Measurements from ENCODE around the gene RENBP.

The RENBP gene

GRCh38 chrX:153931748-153932147 is 12.7 kb downstream of the RENBP start:
- no peak for DNase-seq

- no peak for DNase-seq
Measured at GRCh38 chrX:153931151-153931550, 13.3 kb downstream of the RENBP start.

DNA sequence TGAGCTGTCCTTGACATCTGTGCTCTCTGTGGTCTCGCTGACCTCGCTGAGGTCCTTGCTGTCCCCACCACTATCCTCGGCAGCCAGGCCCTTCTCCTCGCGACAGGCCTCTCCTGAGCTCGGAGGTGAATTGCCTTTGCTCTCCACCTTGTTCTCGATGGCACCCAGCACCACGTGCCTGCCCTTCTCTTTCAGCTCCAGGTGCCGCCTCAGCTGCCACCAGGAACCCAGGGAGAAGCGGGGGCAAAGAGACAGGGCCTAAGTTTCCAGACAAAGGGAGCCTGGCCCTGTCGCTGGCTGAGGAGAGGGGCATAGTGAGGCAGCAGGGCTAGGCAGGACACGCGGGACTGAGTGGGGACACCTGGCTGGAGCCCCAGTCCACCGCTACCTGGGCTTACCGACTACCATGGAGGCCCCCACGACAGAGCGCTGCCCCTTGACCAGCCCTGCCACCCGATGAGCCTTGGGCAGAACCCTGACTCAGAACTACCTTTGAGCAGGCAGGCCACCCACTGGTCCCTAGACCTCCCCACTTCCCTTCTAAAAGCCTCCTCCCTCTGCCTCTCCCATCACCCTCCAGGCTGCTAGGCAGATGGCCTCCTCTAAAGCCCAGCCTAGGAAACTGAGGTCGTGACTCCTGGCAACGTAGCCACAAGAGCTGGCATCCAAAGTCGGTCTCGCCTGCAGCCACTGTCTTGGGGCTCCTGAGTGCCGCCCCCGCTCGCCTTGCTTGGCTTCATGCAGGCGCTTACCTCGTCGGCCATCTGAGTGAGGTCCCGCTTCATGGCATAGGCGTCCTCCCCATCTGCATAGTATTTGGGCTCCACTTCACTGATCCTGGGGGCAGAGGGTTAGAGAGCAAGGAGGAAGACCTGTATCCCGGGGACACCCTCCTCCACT is 14.2 kb downstream of the RENBP start:
- DNase-seq = no peak

GRCh38 chrX:153929576-153929975 is 14.9 kb downstream of the RENBP start:
- DNase-seq = no peak

DNA sequence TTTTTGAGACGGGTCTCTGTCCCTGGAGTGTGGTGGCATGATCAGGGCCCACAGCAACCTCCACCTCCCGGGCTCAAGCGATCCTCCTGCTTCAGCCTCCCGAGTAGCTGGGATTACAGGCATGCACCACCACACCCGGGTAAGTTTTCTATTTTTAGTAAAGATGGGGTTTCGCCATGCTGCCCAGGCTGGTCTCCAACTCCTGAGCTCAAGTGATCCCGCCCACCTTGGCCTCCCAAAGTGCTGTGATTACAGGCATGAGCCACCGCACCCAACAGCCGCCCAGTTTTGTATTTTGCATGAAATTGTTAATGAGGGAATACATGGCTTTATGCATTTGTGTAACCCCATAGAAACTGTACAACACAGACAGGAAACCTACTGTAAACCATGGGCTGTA is 15.6 kb downstream of the RENBP start:
- no peak for DNase-seq

GRCh38 chrX:153927922-153928760 is 16.3 kb downstream of the RENBP start:
- peak; percentile 97 for DNase-seq

DNA sequence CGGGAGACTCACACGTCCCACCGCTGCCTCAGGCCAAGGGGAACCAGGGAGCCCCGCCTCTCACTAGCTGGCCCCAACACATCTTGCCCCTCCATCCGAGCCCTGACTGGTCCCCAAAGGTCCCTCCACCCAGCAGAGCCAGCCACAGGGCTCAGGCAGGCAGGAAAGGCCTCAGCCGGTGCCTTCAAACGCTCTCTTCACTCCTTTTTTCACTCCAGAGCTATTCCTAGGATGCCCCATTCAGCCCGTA is 16.8 kb downstream of the RENBP start:
- DNase-seq = no peak

- DNase-seq = peak; percentile 78
Measured at GRCh38 chrX:153926858-153927671, 17.4 kb downstream of the RENBP start.

DNA sequence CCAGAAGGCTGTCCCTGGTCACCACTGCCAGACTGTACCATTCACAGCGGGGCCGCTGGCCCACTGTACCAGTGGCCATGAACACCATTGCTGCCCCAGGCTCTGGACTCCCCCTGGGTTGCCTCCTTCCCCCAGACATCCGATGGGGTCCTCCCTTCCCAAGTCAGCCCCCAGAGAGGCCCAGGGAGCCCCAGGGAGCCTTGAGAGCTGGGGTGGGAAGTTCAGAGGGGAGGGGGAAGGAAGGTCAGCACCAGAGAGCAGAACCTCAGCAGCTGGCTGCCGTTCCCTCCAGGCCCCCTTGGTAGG is 17.9 kb downstream of the RENBP start:
- no peak for DNase-seq

GRCh38 chrX:153925739-153926551 is 18.5 kb downstream of the RENBP start, which contains the start of gene ARHGAP4:
Gene ARHGAP4, minus strand, starts transcription at chrX:153926264. Its CDS starts 62 bp downstream, at chrX:153926202.
- DNase-seq = no peak

DNA sequence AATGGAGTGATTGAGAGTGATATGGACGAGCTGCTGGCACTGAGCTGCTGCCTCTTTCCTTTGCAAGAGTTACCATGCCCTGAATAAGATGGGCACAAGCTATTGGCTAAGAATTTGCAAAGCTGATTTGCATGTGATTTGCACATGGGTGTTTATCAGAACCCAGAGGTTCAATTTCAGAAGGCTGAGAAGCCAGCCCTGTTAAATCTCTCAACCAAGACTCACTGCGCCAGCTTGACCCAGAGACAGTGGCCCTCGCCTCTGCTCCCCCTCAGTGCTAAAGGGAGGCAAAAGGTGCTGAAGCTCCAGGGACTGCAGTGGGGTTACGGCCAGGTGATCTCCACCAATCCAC is 19.1 kb downstream of the RENBP start:
- no peak for DNase-seq

DNA sequence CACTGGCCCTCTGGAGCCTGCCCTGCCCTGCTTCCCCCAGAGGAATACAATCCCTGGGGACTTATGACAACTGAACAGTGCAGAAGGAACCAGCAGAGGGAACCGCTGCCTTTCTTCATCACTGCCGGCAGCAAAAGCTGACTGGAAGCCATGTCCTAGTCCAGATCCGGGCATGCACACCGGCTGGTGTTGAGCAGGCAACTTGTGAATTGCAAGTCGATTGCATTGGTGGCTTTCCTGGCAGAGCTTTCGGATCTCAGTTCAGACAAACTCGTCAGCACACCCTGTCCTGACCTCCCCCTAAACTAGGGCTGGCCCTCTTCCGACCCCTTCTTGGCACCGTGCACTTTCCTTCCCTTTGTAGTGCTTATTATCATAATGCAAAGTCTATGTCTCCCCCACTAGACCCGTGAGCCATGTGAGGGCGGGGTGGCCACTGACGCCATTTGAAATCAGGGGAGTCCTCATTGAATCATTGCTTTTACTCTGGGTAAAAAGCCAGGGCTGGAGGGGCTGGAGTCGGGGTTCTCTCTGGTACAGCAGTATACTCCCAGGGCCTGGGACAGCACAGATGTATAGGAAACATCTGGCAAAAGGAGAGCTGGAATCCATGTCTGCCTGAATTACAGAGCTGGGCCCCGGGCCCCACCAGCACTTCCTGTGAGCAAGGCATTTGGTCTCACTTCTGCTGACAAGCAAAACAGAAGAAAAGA is 20.1 kb downstream of the RENBP start:
- no peak for DNase-seq

- DNase-seq = peak; percentile 79
Measured at GRCh38 chrX:153922932-153923857, 21.2 kb downstream of the RENBP start.

- DNase-seq = peak; percentile 27
Measured at GRCh38 chrX:153921511-153922446, 22.7 kb downstream of the RENBP start.

DNA sequence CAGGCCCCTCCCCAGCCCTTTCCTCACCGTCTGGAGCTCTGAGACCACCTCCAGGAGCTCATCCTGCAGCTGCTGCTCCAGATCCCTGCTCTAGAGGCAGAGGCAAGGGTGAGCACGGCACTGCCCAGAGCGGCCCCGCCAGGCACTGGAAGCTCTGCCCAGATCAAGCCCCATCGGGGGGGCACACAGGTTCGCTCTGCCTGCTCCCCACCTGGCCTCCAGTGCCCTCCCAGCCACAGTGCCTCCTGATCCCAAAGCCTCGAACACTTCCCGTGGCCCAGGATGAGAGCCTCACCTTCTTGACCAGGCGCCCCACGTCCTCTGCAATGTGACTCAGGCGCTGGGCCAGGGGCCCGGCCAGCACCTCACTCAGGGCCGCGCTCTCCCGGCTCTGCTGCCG is 23.4 kb downstream of the RENBP start:
- DNase-seq = peak; percentile 15

DNA sequence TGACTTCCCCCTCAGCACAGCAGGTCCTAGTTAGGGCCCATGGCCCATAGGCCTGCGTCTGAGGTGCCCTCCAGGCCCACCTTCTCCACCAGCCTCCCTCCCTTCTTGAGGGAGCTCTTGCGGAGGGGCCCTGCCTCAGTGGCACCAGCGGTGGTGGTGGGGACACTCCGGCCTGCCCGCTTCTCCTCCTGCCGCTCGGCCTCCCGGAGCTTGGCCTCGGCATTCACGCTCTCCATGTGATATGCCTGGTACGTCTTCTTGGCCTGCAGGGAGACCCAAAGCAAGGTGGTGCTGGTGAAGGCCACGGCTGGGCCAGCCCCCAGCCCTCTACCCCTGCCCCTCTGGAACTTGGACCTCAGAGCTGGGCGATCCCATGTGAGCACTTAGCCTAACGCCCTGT is 23.9 kb downstream of the RENBP start:
- DNase-seq = no peak

DNA sequence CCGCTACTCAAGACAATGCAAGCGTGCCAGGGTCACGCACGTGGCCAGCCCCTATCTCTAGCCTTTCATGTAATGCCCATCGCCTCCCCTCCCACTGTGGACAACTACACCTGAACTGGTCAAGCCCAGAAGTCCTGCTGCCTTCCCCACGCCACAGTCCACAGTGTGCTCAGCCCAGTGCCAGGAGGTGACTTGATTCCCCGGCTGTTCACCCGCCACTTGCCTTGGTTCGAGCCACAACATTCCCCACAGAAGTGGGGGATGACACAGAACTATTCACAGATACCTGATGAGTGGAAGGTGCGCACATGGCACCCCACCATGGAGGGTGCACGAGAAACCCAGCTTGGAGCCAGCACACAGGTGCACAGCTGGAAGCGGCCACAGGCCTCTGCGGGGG is 25.2 kb downstream of the RENBP start:
- DNase-seq = peak; percentile 9

GRCh38 chrX:153917869-153918268 is 26.6 kb downstream of the RENBP start:
- peak; percentile 29 for DNase-seq

- DNase-seq = no peak
Measured at GRCh38 chrX:153913701-153914100, 30.7 kb downstream of the RENBP start.

- DNase-seq = no peak
Measured at GRCh38 chrX:153913211-153913610, 31.2 kb downstream of the RENBP start.
